ENCODE results near the gene ROBO1. TPM values are rescaled to one million over a fixed set of nuclear protein-coding genes. Genes with fewer than 3 reads are reported as not detected.

ROBO1 gene
- total RNA-seq, 6 experiments from 2014 or later: 1.1 to 7.2 (median 4.3) TPM

- no peak overlapping the region for H3K4me3 ChIP-seq
- TF ChIP-seq POLR2A (IDR thresholded peaks at IDR 0.05) (no peak), CTCF (IDR thresholded peaks at IDR 0.05) (no peak)
- H3K36me3 ChIP-seq: no peaks in the 10 kb centered on the region
- 38% methylated on average over 4 of the region's 4 CpGs for WGBS (ENCODE audit: insufficient coverage, low coverage, low lambda C conversion rate, missing lambda C conversion rate)
- H3K9me3 ChIP-seq: no peaks in the 10 kb centered on the region
- H3K27ac ChIP-seq: no peak overlapping the region
- H3K4me1 ChIP-seq: no peaks in the 10 kb centered on the region
- intact Hi-C loops (cut with DNase I): no loop called here
- ATAC-seq (no peak), DNase-seq (no peak)
- no peaks in the 10 kb centered on the region for H3K27me3 ChIP-seq
Observed at GRCh38 chr3:79002465-79003372, 765.1 kb downstream of the ROBO1 start.

GRCh38 chr3:79001255-79001654 lies 766.5 kb downstream of the ROBO1 start:
- Histone ChIP-seq H3K9me3 (no peaks in the 10 kb centered on the region), H3K4me1 (no peaks in the 10 kb centered on the region), H3K36me3 (no peaks in the 10 kb centered on the region), H3K27me3 (no peaks in the 10 kb centered on the region), H3K4me3 (no peak overlapping the region), H3K27ac (no peak overlapping the region)
- intact Hi-C loops (cut with DNase I): no loop called here
- 84% methylated on average over 3 of the region's 3 CpGs for WGBS (ENCODE audit: insufficient coverage, low coverage, low lambda C conversion rate, missing lambda C conversion rate)
- TF ChIP-seq CTCF (IDR thresholded peaks at IDR 0.05): no peak
- TF ChIP-seq POLR2A (IDR thresholded peaks at IDR 0.05): no peak
- ATAC-seq (no peak), DNase-seq (no peak)

GRCh38 chr3:78999139-78999538 lies 768.7 kb downstream of the ROBO1 start:
- Histone ChIP-seq H3K4me1 (no peaks in the 10 kb centered on the region), H3K9me3 (no peaks in the 10 kb centered on the region), H3K27me3 (no peaks in the 10 kb centered on the region), H3K4me3 (no peak overlapping the region), H3K27ac (no peak overlapping the region), H3K36me3 (no peaks in the 10 kb centered on the region)
- ATAC-seq (no peak), DNase-seq (no peak)
- 75% methylated on average over 2 of the region's 2 CpGs for WGBS (ENCODE audit: insufficient coverage, low coverage, low lambda C conversion rate, missing lambda C conversion rate)
- TF ChIP-seq CTCF (IDR thresholded peaks at IDR 0.05): no peak
- TF ChIP-seq POLR2A (IDR thresholded peaks at IDR 0.05): no peak
- intact Hi-C loops (cut with DNase I): no loop called here

GRCh38 chr3:78995087-78995486 lies 772.7 kb downstream of the ROBO1 start:
- intact Hi-C loops (cut with DNase I): no loop called here
- no peaks in the 10 kb centered on the region for H3K9me3 ChIP-seq
- 83% methylated on average over 5 of the region's 5 CpGs for WGBS (ENCODE audit: insufficient coverage, low coverage, low lambda C conversion rate, missing lambda C conversion rate)
- no peak for ATAC-seq
- no peak overlapping the region for H3K4me3 ChIP-seq
- H3K36me3 ChIP-seq: no peaks in the 10 kb centered on the region
- DNase-seq: no peak
- no peak overlapping the region for H3K27ac ChIP-seq
- H3K4me1 ChIP-seq: no peaks in the 10 kb centered on the region
- no peak for TF ChIP-seq CTCF (IDR thresholded peaks at IDR 0.05)
- no peaks in the 10 kb centered on the region for H3K27me3 ChIP-seq

All from right lobe of liver (tissue), 6 donors.